Bone marrow (tissue), 2 donors: ENCODE results near the gene SLC35G6.
A peak's percentile ranks its signal among the peaks of the same experiment; 100 is the strongest.
"Not testable (repeated sequence)": the region's sequence is repeated elsewhere in the genome, so short reads cannot be mapped to it uniquely, and the experiment has no call there.

Experiments
- DNase-seq, 2 donors: peaks; one replicate each; lab custom pipeline; 2025; lab: John Stamatoyannopoulos, UW

Gene SLC35G6

GRCh38 chr17:7481275-7481674 lies at the start of gene SLC35G6:
SLC35G6 (plus strand) TSS chr17:7481446; CDS start chr17:7481517, 71 bp downstream.
- DNase-seq: not testable (repeated sequence)

- DNase-seq: no peak
These were observed 49.0 kb upstream of the SLC35G6 start for GRCh38 chr17:7432296-7432695.

- DNase-seq: peak; percentile 31 to 57
These were observed 45.3 kb upstream of the SLC35G6 start for GRCh38 chr17:7435676-7436555.

- DNase-seq: peak; percentile 18 to 19
These were observed 44.5 kb upstream of the SLC35G6 start for GRCh38 chr17:7436556-7437368.

- DNase-seq: no peak
These were observed 43.8 kb upstream of the SLC35G6 start for GRCh38 chr17:7437369-7437863.

- DNase-seq: peak in 1 of 2 donors; percentile 48
These were observed 43.2 kb upstream of the SLC35G6 start for GRCh38 chr17:7437950-7438614.

- no peak for DNase-seq
These were observed 42.4 kb upstream of the SLC35G6 start for GRCh38 chr17:7438656-7439460.

- no peak for DNase-seq
These were observed 41.7 kb upstream of the SLC35G6 start, which contains the start of gene FGF11 for GRCh38 chr17:7439462-7440112. FGF11 (plus strand) TSS chr17:7439512; CDS start chr17:7439621, 109 bp downstream.

- DNase-seq: no peak
These were observed 41.0 kb upstream of the SLC35G6 start for GRCh38 chr17:7440113-7440833.

- peak in 1 of 2 donors; percentile 47 for DNase-seq
These were observed 40.4 kb upstream of the SLC35G6 start for GRCh38 chr17:7440834-7441195.

- DNase-seq: no peak
These were observed 40.0 kb upstream of the SLC35G6 start for GRCh38 chr17:7441266-7441665.

- no peak for DNase-seq
These were observed 39.1 kb upstream of the SLC35G6 start for GRCh38 chr17:7442142-7442541.

- DNase-seq: no peak
These were observed 37.5 kb upstream of the SLC35G6 start for GRCh38 chr17:7443499-7444485.

- peak in 1 of 2 donors; percentile 23 for DNase-seq
These were observed 36.3 kb upstream of the SLC35G6 start, which contains the start of gene CHRNB1 for GRCh38 chr17:7444682-7445618. CHRNB1 (plus strand) TSS chr17:7445061; CDS start chr17:7445128, 67 bp downstream.

- no peak for DNase-seq
These were observed 35.7 kb upstream of the SLC35G6 start for GRCh38 chr17:7445619-7445968.

- DNase-seq: no peak
These were observed 32.8 kb upstream of the SLC35G6 start for GRCh38 chr17:7448461-7448860.

- no peak for DNase-seq
These were observed 21.2 kb upstream of the SLC35G6 start for GRCh38 chr17:7459961-7460545.
